HT-29 (cell line): Measurements from ENCODE around the gene SCUBE2. TPM values are rescaled to one million over a fixed set of nuclear protein-coding genes. Genes with fewer than 3 reads are reported as not detected.

Source experiments
- DNase-seq: peaks from one replicate; pipeline ENCODE4 v3.0.0-alpha.2; 2015; ENCODE audit warnings: low spot score
- total RNA-seq: library from RNA; depleted of rRNA; stranded (reverse); fragments of >200 nt; shearing (Covaris generic); gene quantifications from 2 replicates; pipeline ENCODE4 v1.2.3, GENCODE V29; 2014

The SCUBE2 gene
- total RNA-seq, 1 experiment from 2014 or later = not detected

DNA sequence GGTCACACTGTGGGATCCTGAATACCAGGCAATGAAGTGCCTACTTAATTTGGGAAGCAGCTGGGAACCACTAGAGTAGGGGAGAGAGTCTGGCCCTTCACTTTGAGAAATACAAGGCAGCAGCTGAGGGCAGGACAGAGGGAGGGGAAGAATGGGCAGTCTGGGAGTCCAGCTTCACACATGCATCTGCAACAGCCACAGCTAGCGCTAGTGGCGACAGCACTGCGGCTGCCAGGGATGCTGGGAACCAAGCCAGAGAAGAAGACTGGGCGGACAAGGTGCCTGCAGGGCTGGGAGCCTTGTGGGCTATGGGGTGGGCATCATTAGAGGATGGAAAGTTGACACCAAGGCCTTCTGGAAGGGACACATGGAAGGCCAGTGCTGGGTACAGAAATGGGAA is 15.8 kb downstream of the SCUBE2 start:
- DNase-seq = no peak

DNA sequence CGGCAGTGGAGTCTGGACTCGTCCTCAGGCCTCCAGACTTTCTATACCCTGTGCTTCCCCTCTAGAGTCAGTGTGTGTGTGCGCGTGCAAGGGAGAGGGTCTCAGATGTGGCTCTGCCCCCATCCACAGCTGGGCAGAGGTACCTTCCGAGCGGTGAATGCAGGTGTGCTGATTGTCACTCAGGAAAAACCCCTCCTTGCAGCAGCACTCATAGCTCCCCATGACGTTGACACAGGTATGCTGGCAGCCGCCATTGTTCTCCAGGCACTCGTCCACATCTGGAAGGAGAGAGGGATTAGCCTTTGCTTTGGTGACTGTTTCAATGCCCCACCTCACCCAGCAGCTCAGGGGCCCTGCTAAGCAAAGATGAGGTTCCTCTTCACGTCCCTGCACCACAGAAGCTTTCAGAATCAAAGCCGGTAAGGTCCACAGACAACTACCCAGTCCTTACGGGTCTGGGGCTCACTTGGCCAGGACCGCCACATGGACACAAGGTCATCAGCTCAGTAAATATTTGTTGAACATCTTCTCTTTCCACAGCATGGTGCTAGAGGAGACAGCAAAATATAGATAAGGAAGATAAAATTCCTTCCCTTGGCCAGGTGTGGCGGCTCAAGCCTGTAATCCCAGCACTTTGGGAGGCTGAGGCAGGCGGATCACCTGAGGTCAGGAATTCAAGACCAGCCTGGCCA is 16.9 kb downstream of the SCUBE2 start:
- DNase-seq = no peak

DNA sequence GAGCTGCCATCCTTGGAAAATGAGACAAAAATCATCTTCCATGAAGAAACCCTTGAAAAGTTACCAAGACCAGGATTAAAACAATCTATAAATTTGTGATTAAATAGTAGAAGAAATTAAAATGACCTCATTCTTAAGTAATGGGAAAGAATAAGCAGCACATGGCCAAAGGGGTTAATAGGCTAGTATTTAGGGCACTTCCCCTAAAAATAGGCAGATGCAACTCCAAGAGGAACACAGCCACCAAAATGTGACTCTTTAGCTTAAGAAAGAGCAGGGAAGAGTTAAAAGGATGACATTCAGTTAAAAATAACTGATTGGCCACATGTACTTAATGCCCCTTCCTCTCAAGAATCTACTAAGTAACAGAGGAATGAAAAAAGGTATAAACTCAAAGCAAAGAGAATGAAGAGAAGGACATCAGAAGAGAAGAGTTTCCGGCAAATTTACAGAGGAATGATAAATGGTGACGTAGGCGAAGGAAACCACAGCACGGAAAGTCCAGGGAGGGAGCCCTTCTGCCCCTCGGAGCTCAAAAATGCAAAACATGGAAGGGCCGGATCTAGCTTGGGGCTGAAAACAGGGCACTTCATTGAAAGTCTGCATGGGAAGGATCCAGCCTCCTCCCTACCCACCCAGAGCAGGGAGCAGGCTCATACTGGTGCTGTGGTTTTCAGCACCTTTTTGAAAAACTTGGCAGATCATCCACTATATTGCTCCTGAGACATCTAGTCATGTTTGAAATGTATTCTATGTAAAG is 17.8 kb downstream of the SCUBE2 start:
- DNase-seq = no peak

DNA sequence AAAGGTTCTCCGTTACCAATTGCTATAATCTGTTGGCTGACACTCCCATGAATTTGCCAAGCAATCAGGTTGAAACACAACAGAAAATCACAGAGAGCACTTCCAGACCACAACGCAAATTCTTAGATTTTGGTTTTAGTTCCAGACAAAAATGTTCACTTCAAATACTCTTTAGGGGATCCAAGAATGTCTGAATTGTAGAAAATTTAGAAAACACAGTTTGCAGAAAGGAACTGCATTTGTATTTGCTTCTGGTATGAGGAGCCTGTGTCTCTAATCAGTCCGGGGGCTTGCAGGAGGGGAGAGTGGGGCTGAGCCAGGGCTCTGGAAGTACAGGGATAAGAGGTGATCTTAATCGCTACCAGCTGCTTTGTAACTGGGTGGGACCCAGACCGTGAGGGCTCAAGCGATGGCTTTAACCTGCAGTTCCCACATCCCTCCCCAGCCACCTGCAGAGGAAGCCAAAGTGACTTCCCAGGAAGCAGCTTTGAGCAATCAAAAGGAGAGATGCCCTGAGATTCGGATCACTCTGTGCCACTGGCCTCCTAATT is 18.7 kb downstream of the SCUBE2 start:
- no peak for DNase-seq

DNA sequence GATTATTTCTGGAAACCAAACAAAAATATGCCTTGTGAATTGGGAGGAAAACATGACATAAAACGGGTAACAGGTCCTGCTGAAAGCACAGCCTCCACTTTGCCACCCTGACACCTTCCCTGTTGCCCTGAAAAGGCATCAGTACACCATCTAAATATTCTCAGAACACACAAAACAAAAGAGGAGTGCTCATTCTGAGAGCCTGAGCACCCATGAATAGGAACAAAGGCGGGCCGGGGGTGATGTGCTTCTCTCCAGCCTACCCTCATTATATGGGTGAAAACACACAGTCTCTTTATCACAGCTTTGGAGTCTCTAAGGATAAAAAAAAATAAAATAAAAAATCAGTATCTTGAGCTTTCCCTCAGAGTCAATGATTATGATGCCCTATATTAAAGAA is 19.7 kb downstream of the SCUBE2 start:
- no peak for DNase-seq

DNA sequence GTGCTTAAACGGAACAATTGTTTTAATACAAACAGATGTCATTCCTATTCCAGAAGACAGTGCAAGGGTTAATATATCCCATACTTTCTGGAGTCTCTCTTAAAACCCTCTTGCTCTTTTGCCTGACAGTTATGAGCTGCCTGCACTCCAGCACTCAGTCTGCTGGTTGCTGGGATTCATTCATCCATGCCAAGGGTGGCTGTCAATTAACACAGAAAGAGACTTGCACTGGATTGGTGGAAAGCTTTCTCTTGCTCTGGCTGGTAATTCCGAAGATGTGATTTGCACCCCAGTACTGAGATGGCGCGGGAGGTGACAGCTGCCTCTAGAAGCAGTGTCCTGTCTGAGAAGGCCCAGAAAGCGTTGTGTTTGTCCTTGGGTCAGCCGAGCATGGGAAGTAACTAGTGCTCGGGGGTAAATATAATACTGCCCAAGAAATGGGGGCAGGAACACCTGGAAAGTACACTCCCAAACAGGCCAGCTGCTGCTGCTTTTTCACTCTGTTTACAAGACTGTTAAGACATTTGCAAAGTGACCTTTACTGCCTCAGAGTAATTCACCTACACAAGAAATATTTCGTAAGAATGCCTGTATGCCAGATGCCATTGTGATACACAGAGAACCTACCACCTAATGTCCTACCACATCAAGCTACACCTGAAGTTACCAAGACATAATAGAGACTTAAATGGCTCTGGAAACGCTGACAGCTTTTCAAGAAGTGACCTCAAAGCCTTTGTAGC is 20.5 kb downstream of the SCUBE2 start:
- no peak for DNase-seq

DNA sequence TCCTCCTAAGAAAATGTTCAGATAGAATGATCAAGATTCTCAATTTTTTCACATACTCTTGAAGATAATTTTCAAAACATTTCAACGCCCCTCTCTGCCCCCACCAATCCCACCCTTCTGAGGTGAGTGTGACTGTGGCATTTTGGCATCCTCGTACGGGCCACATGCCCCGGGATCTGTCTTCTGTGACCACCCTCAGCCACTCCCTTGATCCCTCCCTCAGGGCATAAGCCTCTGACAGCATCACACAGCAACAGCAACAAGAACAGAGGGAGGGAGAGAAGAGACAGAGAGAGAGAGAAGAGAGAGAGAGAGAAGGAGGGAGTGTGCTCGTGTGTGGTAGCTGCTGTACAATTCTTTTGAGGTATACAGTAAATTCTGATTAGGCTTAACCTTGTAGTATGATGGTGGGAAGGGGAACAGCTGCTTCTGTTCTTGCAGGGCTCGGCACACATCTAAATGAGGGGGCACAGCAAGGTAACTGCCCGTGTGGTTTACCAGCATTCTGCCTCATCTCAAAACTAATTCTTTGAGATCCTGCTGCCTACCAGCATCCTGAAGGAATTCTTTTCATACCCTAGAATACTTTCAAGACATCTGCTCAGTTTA is 21.4 kb downstream of the SCUBE2 start:
- no peak for DNase-seq

DNA sequence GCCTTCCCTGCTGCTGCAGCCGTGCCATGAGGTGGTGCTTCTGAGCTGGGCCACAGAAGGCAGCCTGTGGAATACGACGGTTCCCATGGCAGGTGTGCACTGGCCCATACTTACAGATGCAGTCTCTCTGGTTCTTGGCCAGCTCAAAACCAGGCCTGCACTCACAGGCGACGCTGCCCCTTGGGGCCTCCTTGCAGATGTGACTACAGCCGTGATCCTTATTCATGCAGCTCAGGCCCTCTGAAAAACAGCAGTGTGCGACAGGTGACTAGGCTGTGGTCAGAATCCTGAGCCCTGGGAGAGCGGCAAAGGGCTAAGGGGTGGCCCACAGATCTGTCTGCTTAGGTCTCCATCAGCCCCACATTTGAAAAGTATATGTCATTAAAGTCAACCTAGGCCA is 22.1 kb downstream of the SCUBE2 start:
- no peak for DNase-seq

DNA sequence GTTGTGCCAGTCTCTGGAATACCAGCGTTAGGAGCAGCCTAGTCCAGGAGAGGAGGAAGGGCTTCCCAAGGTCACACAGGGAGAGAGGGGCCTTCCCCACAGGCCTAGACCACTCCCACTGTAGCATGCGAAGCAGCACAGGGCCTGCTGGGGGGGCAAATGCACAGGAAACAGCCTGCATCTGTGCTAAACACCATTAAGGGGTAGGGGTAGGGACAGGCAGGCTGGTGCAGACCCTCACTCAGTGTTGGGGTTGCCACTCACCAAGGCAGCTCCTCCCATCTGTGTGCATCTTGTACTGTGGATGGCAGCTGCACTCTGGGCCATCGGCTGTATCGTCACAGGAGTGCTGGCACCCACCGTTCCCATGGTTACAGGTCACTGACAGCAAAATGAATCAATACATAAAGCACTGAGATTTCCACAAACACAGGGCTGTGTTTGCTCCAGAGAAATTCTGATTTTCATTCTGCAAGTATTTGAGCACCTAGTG is 24.9 kb downstream of the SCUBE2 start:
- no peak for DNase-seq

DNA sequence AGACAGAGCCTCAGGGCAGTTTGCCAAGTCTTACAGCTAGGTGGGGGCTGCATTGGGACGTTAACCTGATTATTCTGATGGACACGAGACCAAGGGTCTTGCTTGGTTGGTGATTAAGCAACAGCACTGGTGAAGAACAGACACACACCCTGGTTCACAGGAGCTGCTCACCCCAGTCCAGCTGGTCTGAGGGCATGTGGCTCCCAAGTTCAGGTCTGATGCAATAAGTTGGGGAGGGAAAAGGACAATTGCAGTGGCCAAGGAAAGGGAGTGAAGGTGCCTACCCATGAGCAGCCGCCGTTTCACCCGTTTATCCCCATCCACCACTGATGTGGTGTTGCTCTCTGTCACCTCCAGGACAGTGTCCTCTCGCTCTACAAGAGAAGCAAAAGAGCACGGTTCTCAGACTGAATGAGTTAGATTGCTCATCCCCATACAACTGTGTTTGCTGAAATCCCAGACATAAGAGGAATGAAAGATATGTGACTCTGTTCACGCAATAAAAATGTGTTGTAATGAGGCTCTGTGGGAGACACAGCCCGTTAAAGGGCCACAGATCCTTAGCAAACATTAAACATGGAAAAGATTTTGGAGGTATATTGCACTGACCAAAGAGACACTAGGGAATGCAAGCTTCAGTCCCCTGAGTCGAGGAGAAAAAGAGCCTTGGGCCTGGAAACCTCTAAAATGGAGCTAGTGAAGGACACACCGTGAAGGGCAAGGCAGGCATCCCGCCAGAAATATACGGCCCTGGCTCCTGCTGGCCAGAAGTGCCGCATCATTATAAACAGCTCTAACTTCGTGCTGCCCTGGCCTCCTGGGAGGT is 25.6 kb downstream of the SCUBE2 start:
- DNase-seq = no peak

DNA sequence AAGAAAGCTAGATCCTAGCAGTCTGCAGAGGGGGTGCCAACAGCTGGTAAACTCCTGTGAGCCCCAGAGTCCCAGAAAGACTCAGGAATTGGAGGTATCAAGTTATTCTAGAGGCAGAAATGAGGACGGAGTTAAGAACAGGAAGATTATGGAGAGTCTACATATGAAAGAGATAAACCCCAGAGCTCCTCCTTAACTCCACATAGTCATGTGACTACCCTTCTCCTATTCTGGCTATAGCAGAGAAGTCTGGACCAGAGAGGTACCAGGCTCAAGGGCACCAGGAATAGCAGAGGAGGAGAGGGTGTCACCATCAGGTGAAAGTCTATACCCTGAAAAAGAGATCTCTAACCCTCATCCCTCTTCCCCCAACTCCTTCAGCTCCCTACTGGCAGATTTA is 29.6 kb downstream of the SCUBE2 start:
- no peak for DNase-seq

DNA sequence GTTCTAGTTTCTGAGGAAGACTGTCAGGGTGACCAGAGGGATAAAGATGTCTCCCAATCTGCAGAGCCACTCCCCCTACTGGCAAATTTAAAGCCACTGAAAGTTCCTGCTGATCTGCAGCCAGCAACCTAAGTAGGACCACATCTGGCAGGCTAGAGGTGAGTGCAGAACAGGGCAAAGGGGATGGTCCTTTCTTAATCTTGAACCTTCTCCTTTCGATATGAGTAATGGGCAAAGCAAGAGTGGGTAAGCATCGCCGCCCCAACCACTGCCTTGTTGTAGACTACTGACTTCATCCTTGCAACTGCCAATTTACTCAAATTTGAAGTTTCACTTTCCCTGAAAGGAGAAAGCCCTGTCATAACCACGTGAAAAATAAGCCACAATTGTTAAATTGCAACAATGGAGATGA is 30.7 kb downstream of the SCUBE2 start:
- peak; percentile 22 for DNase-seq

DNA sequence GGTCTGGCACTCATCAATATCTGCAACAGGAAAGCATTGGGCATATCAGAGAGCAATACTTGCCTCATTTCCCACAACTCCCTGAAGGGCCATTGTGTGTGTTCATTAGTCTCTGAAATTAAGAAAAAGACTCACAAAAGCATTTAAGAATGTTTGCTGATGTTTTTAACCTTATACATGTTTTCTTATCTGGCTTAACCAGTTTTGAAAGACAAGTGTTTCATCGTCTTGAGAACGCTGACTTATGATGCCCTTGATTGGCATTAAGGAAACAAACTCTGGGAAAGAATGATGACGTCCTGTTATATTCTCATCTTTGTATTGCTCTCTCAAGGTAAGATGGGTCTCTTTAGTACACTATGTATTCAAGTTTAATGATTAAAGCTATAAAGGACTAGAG is 32.0 kb downstream of the SCUBE2 start:
- no peak for DNase-seq

DNA sequence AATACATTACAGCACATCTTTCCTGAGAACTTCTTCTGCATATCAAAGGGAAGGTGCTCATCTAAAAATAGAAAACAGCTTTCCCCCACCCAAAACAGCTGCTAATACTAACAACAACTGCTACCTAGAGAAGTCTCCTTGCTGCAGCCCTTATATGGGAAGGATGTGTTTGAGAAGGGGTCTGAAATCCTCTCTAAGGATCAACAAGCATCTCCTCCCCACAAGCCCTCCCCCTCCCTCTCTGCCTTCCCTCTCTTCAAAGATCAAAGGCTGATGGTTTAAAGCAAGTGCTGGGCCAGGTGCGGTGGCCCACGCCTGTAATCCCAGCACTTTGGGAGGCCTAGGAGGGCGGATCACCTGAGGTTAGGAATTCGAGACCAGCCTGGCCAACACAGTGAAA is 33.5 kb downstream of the SCUBE2 start:
- no peak for DNase-seq

DNA sequence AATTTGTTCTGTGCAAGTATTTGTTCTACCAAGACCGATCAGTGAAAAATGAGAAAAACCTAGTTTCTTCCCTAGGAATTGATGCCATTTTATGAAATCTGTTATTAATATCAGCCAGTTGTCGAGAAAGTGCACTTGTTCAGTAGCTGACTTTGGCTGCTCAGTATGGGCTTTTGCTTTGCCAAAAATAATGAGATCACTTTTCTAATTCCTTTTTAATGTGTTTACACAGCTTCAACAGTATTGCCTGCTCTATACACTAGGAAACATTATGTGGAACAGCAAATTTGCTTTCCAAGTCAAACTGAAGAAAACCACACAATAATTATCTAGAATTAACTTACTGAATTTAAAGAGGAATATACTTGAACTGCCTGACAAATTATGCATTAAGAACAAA is 34.4 kb downstream of the SCUBE2 start:
- DNase-seq = no peak

DNA sequence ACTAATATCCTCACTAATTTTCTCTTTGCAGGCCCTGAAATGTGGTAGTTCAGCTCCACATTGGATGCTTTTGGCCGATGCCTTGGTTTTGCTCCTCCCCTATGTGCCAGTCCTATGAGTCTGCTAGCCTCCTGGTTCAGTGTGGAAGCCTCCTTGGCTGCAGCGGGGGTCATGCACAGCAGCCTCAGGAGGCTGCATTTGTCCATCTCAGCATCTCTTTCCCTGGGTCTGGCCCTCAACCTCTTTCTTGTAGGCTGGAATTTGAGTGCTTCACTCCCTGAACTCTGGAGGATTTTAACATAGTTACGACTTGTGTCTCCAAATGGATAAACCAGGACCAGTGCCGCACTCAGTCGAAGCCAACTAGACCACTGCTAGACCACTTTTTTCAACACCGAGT is 34.9 kb downstream of the SCUBE2 start:
- DNase-seq = no peak

DNA sequence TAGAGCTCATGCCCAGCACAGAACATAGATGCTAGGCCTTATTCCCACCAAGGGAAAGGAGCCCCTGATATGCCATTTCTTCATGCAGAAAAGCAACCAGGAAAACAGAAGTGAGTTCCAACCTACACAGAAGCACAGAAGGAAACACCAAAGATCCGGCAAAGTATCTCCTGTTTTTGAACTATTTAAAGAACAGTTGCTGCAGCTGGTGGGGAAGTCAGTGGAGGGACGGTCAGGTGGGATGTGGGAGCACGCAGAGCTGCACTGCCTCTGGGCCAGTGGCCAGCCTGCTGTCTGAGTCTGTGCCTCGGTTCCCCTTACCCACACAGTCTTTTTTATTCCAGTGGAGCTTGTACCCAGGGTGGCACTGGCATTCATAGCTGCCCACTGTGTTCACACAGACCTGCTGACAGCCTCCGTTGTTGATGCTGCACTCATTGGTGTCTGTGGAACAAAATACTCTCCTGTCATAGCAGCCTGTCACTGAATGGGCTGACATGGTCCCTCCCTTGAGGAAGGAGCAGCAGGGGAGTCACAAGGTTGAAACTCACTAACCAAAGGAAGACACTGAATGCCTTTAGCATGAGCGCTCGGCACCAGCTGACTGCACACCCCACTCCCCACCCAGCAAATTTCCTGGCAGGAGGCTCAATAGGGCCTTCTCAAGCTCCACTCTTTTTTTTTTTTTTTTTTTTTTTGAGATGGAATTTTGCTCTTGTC is 37.9 kb downstream of the SCUBE2 start:
- DNase-seq = no peak

DNA sequence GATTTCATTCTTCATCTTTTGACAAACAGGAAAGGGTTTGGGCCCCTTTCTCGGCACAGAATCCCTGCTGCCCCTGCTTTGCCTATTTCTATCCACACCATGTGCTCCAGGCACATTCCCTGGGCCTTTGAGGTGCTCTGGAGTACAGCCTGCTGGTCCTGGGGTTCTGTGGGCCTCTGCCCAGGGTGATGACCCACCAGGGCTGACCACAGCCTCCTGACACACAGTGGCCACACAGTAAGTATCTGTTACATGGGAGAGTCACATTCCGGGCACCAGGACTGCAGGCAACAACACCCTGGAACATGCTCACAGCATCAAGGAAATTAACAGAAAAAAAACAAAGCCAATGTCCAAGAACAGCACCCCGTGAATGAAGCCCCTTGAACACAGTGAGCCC is 39.1 kb downstream of the SCUBE2 start:
- no peak for DNase-seq

DNA sequence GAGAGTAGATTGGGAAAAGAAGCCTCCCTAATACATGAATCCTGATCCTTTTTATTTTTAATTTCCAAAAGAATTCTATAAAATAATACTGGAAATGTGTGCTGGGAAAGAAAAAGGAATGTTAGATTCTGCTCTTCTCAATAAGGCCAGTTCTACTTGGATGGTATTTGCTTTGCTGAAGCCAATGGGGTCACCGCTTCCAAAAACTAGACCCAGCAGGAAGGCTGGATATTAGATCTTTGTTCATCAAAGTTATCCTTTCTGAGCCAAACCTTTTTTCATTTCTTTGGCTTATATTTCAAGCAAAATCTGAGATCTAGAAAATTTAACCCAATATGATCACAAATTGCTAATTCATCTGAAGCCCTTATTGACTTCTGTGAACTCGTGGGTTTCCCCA is 41.4 kb downstream of the SCUBE2 start:
- no peak for DNase-seq

DNA sequence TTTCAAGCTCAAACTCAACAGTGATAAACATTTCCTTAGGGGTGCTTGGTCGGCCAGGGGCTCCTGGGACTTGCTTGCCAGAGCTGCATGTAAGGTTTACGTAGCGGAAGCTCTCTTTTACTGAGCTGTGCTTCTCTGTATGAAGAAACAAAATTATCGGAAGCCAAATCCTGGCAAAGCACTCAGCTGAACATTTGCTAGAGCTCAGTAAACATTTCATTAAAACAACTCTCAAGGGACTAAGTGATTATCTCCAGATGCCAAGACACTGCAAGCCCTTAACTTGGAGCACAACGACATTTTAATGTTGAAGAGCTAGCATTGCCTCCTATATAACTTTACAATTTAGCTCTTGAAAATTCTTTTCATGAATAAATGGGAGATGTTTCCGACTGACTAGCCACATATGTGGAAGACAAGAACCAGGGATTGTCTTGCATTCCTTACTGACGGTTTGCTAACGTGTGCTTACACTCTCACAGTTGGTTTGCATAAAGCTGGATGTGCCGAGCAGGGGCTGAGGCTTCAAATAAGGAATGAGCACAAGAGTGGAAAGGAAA is 43.4 kb downstream of the SCUBE2 start:
- DNase-seq = no peak
